Stimulated activated CD4-positive, alpha-beta T cell treated with anti-CD3 and anti-CD28 coated beads, Interleukin-12 subunit alpha, Interleukin-12 subunit beta, amount 100 ng/mL, for 24 hours (primary cell): Measurements from ENCODE around the gene NR4A3.
"Not testable (repeated sequence)": the region's sequence is repeated elsewhere in the genome, so short reads cannot be mapped to it uniquely, and the experiment has no call there.

Experiments
- DNase-seq, 2 experiments: peaks; one replicate each; pipeline ENCODE4 v3.0.0-alpha.2; 2020; ENCODE audit warnings: low read depth in 2 of 2

Gene NR4A3

DNA sequence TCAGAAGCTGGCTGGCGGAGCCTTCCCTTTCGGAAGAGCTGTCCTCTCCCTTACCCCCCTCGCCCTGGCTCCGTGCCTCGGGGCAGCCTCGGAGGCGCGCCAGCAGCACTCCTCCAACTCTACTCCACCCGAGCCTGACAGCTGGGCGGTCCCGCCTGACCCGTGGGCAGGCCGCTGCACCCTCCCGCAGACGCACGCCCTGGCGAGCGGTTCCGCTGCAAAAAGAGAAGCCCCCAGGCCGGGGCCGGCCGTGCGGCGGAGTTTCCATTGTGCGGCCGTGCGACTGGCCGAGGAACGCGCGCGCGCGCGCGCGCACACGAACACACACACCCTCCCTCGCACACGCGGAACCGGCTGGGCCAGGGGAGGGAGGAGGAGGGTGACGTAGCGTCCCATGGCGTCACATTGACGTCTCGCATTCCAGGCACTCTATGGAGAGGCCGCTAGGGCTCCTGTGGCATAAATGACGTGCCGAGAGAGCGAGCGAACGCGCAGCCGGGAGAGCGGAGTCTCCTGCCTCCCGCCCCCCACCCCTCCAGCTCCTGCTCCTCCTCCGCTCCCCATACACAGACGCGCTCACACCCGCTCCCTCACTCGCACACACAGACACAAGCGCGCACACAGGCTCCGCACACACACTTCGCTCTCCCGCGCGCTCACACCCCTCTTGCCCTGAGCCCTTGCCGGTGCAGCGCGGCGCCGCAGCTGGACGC lies at the start of gene NR4A3:
TSS of gene NR4A3 (plus strand) at position 490 of the 713 bp plus-strand sequence. CDS start 6,158 bp downstream, outside the sequence.
- peak; percentile 67 to 78 for DNase-seq

DNA sequence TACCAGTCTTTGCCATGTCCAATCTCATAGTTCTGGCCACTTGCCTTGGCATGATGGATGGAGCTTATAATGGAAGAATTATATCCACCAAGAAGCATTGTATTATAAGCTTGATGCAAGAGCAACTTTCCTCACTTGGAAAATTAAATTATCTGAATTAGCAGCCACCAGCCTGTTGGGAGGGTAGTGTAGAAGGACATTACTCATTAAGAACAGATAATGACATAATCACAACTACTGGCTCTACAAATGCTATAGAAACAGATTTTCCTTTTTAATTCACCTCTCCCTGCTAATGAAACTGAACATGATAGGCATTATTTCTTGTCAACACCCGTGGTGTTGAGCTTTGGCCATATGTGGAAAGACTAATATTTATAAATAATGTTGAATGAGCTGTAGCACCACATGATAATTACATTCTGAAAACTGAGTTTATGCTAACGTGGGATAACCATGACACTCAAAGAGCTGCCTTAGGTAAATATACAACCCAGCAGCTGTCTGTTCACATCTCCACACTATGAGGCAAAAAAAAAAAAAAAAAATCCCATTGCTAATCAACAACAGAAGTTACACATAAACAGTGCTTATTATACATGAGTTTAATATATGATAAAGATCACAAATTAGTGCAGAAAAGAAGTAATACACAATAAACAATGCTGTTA lies 48.1 kb upstream of the NR4A3 start:
- no peak for DNase-seq

DNA sequence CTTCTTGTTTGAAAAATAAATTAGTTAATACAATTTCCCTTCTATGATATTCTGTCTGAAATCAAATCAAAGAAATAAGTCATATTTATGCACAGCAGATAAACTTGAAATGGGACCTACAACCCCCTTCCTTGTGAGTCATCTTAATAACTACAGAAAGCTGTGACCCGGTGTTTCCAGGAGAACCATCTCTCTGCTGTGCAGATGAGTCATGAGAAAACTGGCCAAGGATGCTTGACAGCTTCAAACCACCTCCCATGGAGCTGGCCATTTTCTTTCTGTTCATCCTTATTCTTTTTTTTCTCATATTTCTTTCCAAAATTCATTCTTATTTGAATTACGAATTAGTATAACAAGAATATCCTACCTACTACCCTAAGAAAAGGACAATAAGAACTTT lies 43.4 kb upstream of the NR4A3 start:
- peak in 1 of 2 experiments; percentile 6 for DNase-seq

DNA sequence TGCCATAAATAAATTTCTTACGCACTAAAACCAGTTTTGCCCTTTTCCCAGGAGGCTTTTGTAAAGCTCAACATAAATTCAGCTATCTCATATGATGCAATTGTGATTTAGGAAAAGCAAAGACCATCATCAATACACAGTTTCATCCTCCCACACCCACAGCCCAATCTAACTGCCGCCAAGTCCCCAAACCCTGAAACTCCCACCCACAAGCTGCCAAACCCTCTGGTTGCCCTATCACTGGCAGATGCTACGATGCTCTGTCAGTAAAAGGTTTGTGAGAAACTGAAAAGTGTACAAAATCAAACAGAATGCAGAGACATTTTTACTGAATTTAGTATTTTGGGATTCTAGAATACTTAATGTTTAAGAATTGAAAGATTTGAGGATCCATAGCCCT lies 42.8 kb upstream of the NR4A3 start:
- DNase-seq: no peak

DNA sequence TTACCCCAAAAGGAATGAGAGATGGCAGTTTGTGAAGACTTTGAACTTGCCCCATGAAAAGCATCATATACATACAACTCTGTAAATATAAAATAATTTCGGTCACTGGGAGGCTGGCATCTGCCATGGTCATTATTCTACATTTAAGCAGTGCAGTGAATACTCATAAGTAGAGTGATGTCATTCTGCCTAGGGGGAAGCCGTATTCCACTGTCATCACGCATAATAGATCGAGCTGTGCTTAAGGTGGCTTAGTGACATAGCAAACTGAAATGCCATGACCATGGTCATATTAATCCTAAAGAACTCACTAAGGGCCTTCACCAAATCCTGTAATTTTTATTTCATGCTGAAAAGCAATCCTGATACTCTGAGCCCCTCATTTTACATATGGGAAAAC lies 42.4 kb upstream of the NR4A3 start:
- DNase-seq: no peak

DNA sequence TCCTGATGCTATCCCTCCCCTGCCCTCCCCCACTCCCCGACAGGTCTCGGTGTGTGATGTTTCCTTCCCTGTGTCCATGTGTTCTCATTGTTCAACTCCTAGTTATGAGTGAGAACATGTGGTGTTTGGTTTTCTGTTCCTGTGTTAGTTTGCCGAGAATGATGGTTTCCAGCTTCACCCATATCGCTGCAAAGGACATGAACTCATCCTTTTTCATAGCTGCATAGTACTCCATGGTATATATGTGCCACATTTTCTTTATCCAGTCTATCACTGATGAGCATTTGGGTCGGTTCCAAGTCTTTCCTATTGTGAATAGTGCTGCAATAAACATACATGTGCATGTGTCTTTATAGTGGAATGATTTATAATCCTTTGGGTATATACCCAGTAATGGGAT lies 39.3 kb upstream of the NR4A3 start:
- not testable (repeated sequence) for DNase-seq

DNA sequence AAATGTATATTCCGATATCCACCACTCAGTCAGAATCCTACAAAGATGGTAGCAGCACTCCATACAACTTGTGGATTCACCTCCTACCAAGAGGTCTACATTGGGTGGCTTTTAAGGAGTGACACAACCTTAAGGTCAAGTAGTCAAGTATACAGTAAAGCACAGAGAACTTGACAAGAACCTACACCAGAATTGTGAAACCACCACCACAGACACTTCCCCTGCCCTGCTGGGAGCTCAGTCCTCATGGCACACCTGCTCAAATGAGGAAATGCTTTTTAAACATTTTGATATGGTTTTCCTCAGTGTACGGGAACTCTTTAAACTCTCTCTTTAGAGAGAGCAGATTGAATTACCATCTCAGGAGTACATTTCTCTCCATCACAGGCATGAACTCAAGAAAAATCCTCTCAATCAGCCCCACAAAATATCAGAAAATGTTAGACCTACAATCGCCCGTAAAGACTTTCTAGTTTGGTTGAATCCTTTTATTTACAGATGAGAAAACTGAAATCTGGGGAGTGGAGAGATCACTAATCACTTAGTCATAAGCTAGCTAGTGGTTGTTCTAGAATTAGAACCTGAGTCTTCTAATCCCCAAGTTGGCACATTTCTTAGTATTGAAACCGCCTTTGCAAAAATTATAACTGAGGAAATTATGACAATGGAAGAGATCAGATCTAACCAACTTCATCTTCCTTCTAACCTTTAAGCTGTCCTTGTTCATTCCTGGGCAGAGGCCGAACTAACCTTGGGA lies 38.5 kb upstream of the NR4A3 start:
- DNase-seq: no peak

DNA sequence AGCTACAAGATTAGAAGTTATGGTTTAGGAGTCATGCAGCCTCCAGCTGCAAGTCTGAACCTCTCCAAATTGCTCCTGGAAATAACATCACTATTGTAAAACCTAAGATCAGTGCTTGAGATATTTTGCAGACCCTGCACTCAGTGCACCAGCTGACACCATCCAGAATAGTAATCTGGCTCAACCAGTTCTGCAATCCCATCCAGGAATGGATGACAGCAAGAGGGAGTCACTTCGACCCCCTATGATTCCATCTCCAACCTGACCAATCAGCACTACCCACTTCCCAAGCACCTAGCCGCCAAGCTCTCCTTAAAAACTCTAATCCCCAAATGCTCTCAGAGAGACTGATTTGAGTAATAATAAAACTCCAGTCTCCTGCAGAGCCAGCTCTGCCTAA lies 37.9 kb upstream of the NR4A3 start:
- DNase-seq: no peak

DNA sequence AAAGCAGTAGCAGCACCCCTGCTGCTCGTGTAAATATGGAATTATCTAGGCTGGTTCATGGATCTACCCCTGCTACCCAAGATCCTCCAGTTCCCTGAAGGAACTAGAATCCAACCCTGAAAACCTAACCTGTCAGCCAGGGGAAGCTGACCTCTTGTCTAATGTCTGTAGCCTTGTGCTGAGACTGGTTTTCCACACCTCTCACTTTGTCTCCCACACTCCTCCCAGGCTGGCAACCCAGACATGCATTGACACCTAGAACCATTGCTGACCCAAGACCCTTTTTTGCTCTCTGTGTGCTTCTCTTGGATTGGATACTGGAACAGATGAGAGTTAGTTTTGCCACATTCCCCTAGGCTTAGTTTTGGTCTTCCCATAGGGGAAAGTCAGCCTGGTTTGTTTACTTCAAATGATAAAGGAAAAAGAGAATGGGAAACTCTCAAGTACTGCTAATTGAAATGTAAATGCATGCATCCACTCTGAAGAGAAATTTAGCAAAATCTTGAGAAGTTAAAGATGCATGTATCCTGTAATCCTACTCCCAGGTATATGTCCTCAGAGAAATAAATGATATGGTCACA lies 36.6 kb upstream of the NR4A3 start:
- no peak for DNase-seq

DNA sequence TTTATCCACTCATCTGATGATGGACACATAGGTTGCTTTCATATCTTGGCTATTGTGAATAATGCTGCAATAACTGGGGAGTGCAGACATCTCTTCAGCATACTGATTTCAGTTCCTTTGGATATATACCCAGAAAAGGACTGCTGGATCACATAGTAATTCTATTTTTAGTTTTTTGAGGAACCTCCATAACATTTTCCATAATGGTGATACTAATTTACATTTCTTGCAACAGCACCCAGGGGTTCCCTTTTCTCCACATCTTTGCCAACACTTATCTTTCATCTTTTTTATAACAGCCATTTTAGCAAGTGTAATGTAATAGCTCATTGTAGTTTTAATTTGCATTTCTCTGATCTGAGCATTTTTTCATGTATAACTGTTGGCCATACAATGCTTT lies 34.1 kb upstream of the NR4A3 start:
- DNase-seq: no peak

DNA sequence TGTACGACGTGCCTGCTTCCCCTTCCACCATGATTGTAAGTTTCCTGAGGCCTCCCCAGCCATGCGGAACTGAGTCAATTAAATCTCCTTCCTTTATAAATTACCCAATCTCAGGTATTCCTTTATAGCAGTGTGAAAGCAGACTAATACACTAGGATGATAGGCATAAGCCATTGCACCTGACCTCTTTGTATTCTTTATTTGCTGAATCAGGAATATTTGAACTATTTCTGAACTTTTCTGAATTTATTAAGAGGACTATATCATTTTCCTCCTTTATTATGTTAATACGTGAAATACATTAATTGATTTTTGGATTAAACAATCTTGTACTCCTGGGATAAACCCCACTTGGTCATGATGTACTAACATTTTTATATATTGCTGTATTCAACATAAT lies 28.2 kb upstream of the NR4A3 start:
- DNase-seq: no peak

DNA sequence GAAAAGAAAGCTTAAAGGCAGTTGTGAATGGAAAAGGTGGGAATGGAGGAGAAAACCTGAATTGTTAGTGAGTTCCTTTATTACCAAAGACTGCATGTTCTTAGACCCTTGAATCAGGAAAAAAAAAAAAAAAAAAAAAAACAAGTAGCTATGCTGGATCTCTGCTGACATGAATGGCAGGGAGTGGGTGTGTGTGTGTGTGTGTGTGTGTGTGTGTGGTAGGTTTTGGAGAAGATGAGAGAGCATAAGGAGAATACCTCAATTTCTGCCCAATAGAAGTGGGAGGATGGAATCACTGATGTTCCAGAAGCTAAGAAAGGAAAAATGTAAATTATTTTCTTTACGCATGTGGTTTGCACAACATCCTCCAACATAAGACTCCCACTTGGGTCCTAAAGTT lies 25.5 kb upstream of the NR4A3 start:
- no peak for DNase-seq

DNA sequence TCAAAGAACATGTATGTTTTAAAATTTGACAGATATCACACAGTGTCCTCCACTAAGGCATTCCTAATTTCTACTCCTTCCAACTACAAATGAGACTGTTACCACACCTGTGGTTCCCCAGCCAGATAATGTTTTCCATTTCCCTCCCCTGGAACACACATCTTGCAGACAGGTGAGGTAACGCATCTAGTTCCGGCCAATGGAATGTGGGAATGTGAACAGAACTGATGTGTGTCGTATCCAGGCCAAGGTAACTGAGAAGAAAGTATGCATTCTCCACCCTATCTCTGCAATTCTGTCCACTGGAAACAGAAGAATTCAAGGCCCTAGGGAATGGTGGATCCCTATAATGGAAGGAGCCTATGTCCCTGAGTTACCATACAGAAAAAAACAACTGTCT lies 19.9 kb upstream of the NR4A3 start:
- no peak for DNase-seq

DNA sequence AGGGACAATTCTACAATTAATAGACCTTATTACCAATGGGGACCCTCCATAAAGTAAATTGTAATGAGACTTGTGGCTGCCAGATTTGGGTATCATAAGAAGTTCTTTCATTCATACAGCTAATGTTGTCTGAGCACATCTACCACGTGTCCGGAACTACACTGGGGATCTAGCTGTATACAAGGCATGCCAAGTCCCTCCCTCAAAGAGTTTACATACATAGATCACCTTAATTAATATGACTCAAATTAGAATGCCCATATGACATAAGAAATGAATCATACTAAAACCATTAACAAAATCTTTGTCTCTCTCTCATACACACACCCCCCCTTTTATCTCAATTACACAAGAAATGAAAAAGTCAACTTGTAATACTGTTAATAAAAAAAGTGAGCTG lies 18.0 kb upstream of the NR4A3 start:
- no peak for DNase-seq

DNA sequence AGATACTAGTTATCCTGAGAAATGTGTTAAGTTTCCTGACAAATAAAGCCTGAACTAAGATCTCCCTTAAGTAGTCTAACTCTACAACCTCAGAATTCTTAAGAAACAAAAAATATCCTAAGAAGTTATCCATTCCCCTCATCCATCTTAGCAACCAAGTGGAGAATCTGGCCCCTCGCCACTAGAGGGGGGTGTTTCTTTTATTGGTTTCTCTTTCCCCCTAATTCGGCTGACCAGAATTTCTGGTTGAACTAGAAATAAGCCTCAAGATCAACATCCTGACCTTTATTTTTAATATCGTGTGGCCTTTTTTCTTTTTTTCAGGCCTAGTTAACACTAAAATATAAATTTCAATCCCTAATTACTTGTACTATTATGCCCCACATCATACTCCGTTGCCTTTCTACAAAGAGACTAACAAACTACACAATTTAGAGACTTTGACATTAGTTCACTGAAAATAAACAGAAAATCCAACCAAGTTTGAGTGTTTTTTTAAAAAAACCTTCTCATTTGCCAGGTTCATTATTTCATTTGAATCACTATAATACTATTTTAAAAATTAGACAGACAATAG lies 14.3 kb upstream of the NR4A3 start:
- DNase-seq: peak in 1 of 2 experiments; percentile 55

DNA sequence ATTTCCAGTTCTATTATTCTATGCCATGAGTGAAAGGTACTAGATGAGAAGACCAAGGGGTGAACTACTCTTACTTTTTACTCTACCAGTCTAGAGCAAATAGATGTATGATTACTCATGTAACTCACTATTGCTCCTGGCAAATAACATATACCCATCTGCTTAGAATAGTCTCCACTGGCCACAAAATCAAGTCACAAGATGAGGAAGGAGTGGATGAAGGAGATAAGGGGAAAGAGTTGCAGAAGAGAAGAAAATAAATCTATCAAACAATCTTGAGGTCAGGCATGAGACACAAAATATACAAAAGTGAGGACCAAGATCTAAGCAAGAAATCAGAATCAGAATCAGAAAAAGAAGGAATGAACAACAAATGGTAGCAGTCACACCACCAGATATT lies 13.7 kb upstream of the NR4A3 start:
- no peak for DNase-seq

DNA sequence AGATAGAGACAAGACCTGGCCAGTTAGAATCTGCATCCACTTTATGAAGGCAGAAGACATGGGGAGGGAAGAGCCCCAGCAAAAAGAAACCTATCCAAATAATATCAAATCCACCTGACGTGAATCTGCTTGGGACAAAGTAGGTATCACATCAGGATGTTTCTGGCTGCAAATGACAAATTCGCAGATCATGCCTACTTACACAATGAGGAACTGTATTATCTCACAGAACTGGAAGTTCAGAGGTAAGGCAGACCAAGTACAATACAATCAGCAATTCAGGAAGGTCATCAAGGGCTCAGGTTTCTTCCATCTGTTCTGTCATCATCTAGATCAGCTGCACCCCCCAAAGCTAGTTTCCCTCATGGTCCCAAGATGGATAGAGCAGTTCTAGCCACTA lies 13.2 kb upstream of the NR4A3 start:
- DNase-seq: no peak

DNA sequence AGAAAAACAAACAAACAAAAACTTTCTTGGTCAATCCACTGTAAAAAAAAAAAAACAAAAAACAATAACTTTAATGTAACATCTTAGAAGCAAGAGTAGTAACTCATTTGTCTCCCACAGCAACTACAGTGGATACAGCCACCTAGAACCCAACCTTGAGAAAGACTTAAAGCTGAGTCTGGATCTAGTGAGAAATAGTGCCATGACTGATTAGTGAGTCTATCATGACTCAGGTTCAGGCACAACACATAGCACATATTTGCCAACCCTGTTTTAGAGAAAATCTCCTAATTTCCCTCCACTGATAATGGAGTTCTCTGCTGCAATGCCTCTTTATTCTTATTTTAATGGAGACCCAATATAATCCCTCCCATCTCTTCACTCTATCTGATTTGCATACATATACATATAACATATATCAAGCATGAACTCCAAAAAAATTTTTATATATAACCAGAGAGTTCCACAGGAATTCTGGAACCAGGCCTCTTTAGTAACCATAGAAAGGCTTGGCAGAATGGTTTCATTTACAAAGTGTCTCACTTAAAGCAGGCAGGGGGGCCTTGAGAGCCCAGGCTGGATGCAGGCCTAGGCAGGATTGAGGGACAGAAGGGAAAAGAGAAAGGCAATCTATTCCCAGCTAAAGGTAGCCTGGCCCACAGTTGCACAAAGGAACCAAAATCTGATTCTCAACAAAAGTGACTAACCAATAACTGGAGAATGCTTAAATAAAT lies 11.9 kb upstream of the NR4A3 start:
- DNase-seq: no peak

DNA sequence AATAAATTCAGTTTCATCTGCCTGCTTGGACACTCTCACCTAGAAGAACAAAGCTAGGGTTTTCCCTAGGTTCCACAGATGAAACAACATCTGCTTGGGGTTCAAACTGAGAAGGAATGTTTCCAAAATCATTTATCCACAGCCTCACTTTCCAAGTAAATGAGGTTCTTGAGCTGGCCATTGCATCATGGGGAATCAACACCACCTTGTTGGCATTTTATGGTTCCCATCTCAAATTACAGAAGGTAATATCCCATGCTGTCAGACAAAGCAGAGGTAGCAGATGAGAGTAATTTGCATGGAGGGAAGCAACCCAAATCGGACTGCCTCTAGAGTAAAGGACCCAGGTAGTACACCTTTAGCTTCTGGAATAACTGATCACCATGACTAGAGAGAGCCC lies 10.5 kb upstream of the NR4A3 start:
- no peak for DNase-seq

DNA sequence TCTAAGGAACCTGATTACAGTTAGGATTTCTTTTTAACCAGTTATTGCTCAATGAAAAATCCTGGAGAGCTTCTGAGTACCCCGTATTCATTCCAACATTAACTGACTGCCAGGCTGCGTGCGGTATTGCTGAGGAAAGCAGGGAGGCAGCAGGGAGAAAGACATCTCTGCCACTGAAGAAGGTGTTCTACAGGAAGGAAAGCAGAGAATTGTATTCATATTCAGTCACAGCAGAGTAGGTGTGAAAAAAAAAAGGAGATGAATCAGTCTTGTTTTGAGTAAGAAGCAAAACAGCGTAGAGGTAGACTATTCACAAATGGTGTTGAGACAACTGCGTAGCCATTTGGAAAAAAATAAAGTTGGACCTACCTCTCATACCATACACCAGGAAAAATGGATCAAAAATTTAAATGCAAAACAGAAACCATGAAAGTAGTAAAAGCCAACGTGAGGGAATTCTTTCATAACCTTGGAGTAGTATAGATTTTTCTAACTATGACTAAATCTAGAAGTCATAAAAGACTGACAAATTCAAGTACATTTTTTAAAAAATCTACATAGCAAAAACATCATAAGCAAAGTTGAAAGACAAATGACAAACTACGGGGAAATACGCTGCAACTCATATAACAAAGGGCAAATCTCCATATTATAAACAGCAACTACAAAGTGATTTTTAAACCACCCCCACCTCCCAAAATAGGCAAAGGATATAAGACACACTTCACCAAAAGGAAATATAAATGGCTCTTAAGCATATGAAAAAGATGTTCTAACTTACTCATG lies 9.9 kb upstream of the NR4A3 start:
- DNase-seq: no peak

DNA sequence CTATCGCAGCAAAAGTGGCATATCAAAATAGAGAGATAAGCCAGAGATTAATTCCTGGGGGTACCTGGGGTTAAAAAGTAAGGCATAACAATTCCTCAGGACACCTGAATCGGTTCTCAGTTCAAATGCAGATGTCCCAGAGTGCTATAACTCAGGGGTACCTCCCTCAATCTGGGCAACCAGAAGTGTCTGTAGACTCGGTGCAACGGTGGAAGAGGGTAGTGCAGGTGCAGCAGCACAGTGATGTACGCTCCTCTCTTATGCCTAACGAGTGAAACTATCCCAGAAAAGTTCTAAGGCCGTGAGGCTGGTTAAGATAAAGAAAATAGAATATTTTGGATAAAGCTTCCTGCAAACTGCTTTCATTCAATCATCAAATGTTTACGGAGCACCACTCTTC lies 7.9 kb upstream of the NR4A3 start:
- no peak for DNase-seq
